HEK293 (cell line): ENCODE data around the gene TBL1XR1.

Source experiments
- CTCF ChIA-PET: fragments of 350-600 bp; formaldehyde crosslinking; extraction: SDS; loops from one replicate; lab custom pipeline; 2021; ENCODE audit warnings: antibody characterized with exemption; lab: Yijun Ruan, JAX
- POLR2A ChIA-PET: fragments of 300-600 bp; formaldehyde crosslinking; extraction: SDS; loops from one replicate; lab custom pipeline; 2020; ENCODE audit warnings: antibody characterized with exemption, inconsistent platforms; lab: Yijun Ruan, JAX
- H3K27ac ChIP-seq: fragments of 200-500 bp; sonication (Bioruptor generic); 2 replicates; pipeline ENCODE4 v1.5.1; 2014; ENCODE audit warnings: low read depth, low read length, control low read depth, inconsistent platforms; ENCODE audit errors: extremely low read depth
- H3K36me3 ChIP-seq, 2 experiments: fragments of 200-500 bp in 1 of 2; sonication (Bioruptor generic) in 1 of 2; 1 replicate in 1 of 2; 2 replicates in 1 of 2; pipeline ENCODE4 v1.5.1; 2014 to 2017; ENCODE audit warnings: inconsistent platforms in 2 of 2, low read length in 2 of 2; ENCODE audit not compliant: control insufficient read depth in 2 of 2, insufficient read depth in 1 of 2
- H3K4me1 ChIP-seq: fragments of 200-500 bp; sonication (Bioruptor generic); 2 replicates; pipeline ENCODE4 v1.5.1; 2014; ENCODE audit warnings: mild to moderate bottlenecking, low read length, inconsistent platforms; ENCODE audit not compliant: control insufficient read depth, insufficient read depth
- H3K4me3 ChIP-seq: 2 replicates; pipeline ENCODE4 v1.5.1; 2011; ENCODE audit warnings: low read depth, mild to moderate bottlenecking, control low read depth, low read length, moderate library complexity
- H3K9me3 ChIP-seq: fragments of 200-500 bp; sonication (Bioruptor generic); 2 replicates; pipeline ENCODE4 v1.5.1; 2014; ENCODE audit warnings: low read depth, low read length, inconsistent platforms; ENCODE audit not compliant: control insufficient read depth, insufficient read depth
- BCL11A ChIP-seq: fragments of 450-650 bp; formaldehyde crosslinking; IDR thresholded peaks from 2 replicates; pipeline ENCODE4 v1.5.1; 2016; ENCODE audit warnings: low read depth, missing biosample characterization, missing genetic modification characterization
- GLI2 ChIP-seq: fragments of 450-650 bp; formaldehyde crosslinking; IDR thresholded peaks from 2 replicates; pipeline ENCODE4; 2017; ENCODE audit warnings: missing biosample characterization, missing genetic modification characterization, low read depth, borderline replicate concordance
- HOXC10 ChIP-seq: sonication (generic); formaldehyde crosslinking; IDR thresholded peaks from 2 replicates; pipeline ENCODE4 v1.8.1; 2023; ENCODE audit warnings: mild to moderate bottlenecking, missing genetic modification reagents
- IKZF3 ChIP-seq: fragments of 450-650 bp; IDR thresholded peaks from 2 replicates; pipeline ENCODE4 v1.5.0; 2018; ENCODE audit warnings: missing biosample characterization, mild to moderate bottlenecking, missing genetic modification characterization, moderate library complexity
- INSM2 ChIP-seq: fragments of 450-650 bp; formaldehyde crosslinking; IDR thresholded peaks from 2 replicates; pipeline ENCODE4 v1.5.1; 2016; ENCODE audit warnings: missing biosample characterization, missing genetic modification characterization
- KLF1 ChIP-seq: fragments of 450-650 bp; formaldehyde crosslinking; IDR thresholded peaks from 2 replicates; pipeline ENCODE4 v1.5.1; 2016; ENCODE audit warnings: missing biosample characterization, missing genetic modification characterization
- OSR2 ChIP-seq: fragments of 450-650 bp; formaldehyde crosslinking; IDR thresholded peaks from 2 replicates; pipeline ENCODE4 v1.5.1; 2016; ENCODE audit warnings: missing biosample characterization, missing genetic modification characterization
- SALL2 ChIP-seq: fragments of 450-650 bp; formaldehyde crosslinking; IDR thresholded peaks from 2 replicates; pipeline ENCODE4 v1.5.0; 2017; ENCODE audit warnings: missing biosample characterization, mild to moderate bottlenecking, missing genetic modification characterization, borderline replicate concordance
- TCF7L2 ChIP-seq: IDR thresholded peaks from 2 replicates; pipeline ENCODE4 v1.6.1; 2011; ENCODE audit warnings: low read depth, mild to moderate bottlenecking, inconsistent platforms, low read length, moderate library complexity, borderline replicate concordance
- TRIM28 ChIP-seq: IDR thresholded peaks from 2 replicates; pipeline ENCODE4 v1.6.1; 2011; ENCODE audit warnings: low read length, control low read depth, borderline replicate concordance
- ZBTB10 ChIP-seq: fragments of 450-650 bp; formaldehyde crosslinking; IDR thresholded peaks from 2 replicates; pipeline ENCODE4 v1.5.1; 2016; ENCODE audit warnings: missing biosample characterization, missing genetic modification characterization
- ZBTB11 ChIP-seq: fragments of 450-650 bp; formaldehyde crosslinking; conservative IDR thresholded peaks from 2 replicates; pipeline ENCODE4 v1.5.1; 2016; ENCODE audit warnings: low read depth, missing biosample characterization, missing genetic modification characterization
- ZNF174 ChIP-seq: fragments of 450-650 bp; formaldehyde crosslinking; IDR thresholded peaks from 2 replicates; pipeline ENCODE4 v1.5.0; 2017; ENCODE audit warnings: missing biosample characterization, mild to moderate bottlenecking, missing genetic modification characterization
- ZNF19 ChIP-seq: fragments of 450-650 bp; formaldehyde crosslinking; IDR thresholded peaks from 2 replicates; pipeline ENCODE4; 2016; ENCODE audit warnings: missing biosample characterization, missing genetic modification characterization, low read depth
- ZNF202 ChIP-seq: fragments of 450-650 bp; formaldehyde crosslinking; IDR thresholded peaks from 2 replicates; pipeline ENCODE4 v1.5.1; 2016; ENCODE audit warnings: missing biosample characterization, missing genetic modification characterization, borderline replicate concordance
- ZNF211 ChIP-seq: fragments of 450-650 bp; formaldehyde crosslinking; IDR thresholded peaks from 2 replicates; pipeline ENCODE4 v1.5.1; 2016; ENCODE audit warnings: low read depth, missing biosample characterization, missing genetic modification characterization
- ZNF239 ChIP-seq: fragments of 450-650 bp; formaldehyde crosslinking; IDR thresholded peaks from 2 replicates; pipeline ENCODE4 v1.5.1; 2016; ENCODE audit warnings: missing biosample characterization, missing genetic modification characterization
- ZNF37A ChIP-seq: fragments of 450-650 bp; IDR thresholded peaks from 2 replicates; pipeline ENCODE4 v1.5.1; 2018; ENCODE audit warnings: missing biosample characterization, missing genetic modification characterization
- ZNF416 ChIP-seq: fragments of 450-650 bp; formaldehyde crosslinking; IDR thresholded peaks from 2 replicates; pipeline ENCODE4 v1.5.1; 2016; ENCODE audit warnings: missing biosample characterization, missing genetic modification characterization
- ZNF48 ChIP-seq: fragments of 450-650 bp; formaldehyde crosslinking; IDR thresholded peaks from 2 replicates; pipeline ENCODE4 v1.5.1; 2016; ENCODE audit warnings: missing biosample characterization, missing genetic modification characterization
- ZNF548 ChIP-seq: fragments of 450-650 bp; formaldehyde crosslinking; IDR thresholded peaks from 2 replicates; pipeline ENCODE4 v1.5.1; 2016; ENCODE audit warnings: missing biosample characterization, missing genetic modification characterization
- ZNF623 ChIP-seq: fragments of 450-650 bp; formaldehyde crosslinking; IDR thresholded peaks from 2 replicates; pipeline ENCODE4 v1.5.1; 2016; ENCODE audit warnings: missing biosample characterization, missing genetic modification characterization
- ZNF670 ChIP-seq: fragments of 450-650 bp; formaldehyde crosslinking; IDR thresholded peaks from 2 replicates; pipeline ENCODE4 v1.5.1; 2016; ENCODE audit warnings: missing biosample characterization, missing genetic modification characterization, low read depth
- ZNF704 ChIP-seq: fragments of 450-650 bp; formaldehyde crosslinking; IDR thresholded peaks from 2 replicates; pipeline ENCODE4 v1.5.1; 2016; ENCODE audit warnings: missing biosample characterization, missing genetic modification characterization
- ZSCAN16 ChIP-seq: fragments of 450-650 bp; formaldehyde crosslinking; IDR thresholded peaks from 2 replicates; pipeline ENCODE4 v1.5.1; 2016; ENCODE audit warnings: missing biosample characterization, missing genetic modification characterization

Gene TBL1XR1

DNA sequence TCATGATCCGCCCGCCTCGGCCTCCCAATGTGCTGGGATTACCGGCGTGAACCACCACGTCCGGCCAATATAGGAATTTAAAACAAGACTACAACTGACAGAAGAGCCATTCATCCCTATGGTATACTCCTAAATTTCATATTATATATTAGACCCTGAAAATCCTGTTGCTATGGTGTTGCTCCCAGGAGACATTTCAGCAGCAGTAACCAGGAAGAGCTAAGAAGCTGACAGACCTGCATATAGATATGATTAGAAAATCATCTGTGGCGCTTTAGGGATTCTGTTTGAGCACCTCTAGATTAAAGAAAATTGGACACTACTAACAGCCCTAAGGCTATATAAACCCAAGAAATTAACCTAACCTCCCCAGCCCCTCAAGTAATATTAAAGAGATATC, 38.8 kb downstream of the TBL1XR1 start (continued):
- TF ChIP-seq ZBTB10 (tag by site-specific recombination) (no peak), GLI2 (tag by site-specific recombination) (no peak), TRIM28 (no peak), INSM2 (no peak), KLF1 (no peak), ZNF704 (no peak), OSR2 (no peak), SALL2 (tag by site-specific recombination) (no peak), ZNF174 (tag by site-specific recombination) (no peak)

GRCh38 chr3:177157492-177157891, 39.8 kb downstream of the TBL1XR1 start:
- Histone ChIP-seq H3K9me3 (no peaks in the 10 kb centered on the region), H3K4me1 (no peaks in the 10 kb centered on the region), H3K27ac (no peak overlapping the region), H3K4me3 (no peak overlapping the region), H3K36me3 (peaks cover 0 to 3% of the 10 kb centered on the region in 2 experiments; a peak in 1 of 3 replicates)
- TF ChIP-seq ZNF670 (tag by site-specific recombination) = no peak
- peak; percentile 14; the same call in 1 of the 2 replicates for TF ChIP-seq IKZF3 (tag by site-specific recombination)
- CTCF ChIA-PET = no interaction called here
- POLR2A ChIA-PET = no interaction called here

DNA sequence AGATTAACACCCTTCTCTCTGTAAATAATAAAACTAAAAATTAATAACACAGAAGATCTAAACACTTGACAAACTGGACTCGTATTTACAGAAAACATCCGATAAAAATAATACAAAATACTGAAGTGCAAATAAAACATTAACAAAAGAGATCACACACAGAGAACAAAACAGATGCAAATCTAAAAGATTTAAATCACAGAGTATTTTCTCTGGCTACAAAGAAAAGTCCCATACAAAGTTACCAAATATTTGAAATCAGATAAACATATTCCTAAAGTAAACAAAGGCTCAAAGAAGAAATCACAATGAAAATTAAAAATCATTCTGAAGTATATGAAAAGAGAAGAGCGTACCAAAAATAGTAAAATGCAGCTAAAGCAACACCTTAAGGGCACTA, 42.5 kb downstream of the TBL1XR1 start:
- H3K4me3 ChIP-seq = no peak overlapping the region
- POLR2A ChIA-PET = no interaction called here
- TF ChIP-seq ZNF623 (tag by site-specific recombination) (no peak), ZNF48 (tag by site-specific recombination) (no peak), ZNF211 (tag by site-specific recombination) (no peak), ZNF202 (tag by site-specific recombination) (no peak), ZNF548 (no peak), ZNF37A (tag by site-specific recombination) (no peak), ZSCAN16 (tag by site-specific recombination) (no peak), GLI2 (tag by site-specific recombination) (no peak), ZNF416 (no peak), TCF7L2 (no peak), ZNF19 (no peak), ZBTB11 (no peak), BCL11A (tag by site-specific recombination) (no peak), ZNF239 (tag by site-specific recombination) (no peak), HOXC10 (CRISPR knock-in tag) (no peak)

More for the DNA sequence above, 42.5 kb downstream of the TBL1XR1 start:
- Histone ChIP-seq H3K9me3 (no peaks in the 10 kb centered on the region), H3K27ac (no peak overlapping the region), H3K4me1 (peaks cover 10% of the 10 kb centered on the region), H3K36me3 (no peaks in the 10 kb centered on the region)
- CTCF ChIA-PET = no interaction called here
